HL-60/S4 treated with retinoic acid at 250 ng/mL for 4 days and 3 days (cell line): ENCODE results near the gene PML.

Source experiments
- in situ Hi-C: fragments of 300-500 bp; cut with MboI; formaldehyde crosslinking; loops from 2 replicates; pipeline ENCODE4 v1.7.0; 2022; ENCODE audit warnings: low sequenced_read_pairs

PML gene

DNA sequence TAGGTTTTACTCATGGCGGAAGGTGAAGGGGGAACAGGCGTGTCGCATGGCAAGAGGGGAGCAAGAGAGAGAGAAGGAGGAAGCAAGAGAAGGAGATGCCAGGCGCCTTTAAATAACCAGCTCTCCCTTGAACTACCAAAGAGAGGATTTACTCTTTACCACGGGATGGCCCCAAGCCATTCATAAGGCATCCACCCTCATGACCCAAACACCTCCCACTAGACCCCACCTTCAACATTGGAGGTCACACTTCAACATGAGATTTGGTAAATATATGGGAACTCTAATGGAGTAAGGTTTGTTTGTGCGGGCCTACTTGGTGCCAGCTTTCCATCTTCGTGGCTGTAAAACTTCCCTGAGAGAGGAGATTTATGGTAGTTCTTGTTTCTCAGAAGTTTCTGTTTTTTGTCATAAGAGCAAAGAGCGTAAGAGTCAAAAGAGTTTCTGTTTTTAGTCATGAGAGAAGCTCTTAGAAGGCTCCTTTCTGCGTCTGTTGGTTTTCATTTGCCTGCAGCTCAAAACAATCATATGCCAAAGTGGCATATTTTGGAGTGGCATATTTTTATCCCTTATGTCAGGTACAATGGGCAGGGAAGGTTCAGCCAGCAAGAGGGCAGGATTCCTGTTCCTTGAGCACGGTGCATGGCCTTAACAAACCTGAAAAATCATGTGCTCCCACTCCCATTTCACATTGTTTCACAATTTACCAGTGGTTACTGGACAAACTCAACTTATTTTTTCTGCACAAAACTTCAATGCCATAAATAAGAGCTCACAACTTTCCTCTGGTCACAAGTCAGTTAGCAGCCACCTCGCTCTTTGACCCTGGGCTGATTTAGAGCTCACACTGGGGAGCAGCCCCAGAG is 12.5 kb downstream of the PML start:
- in situ Hi-C loops, result no loop called here

DNA sequence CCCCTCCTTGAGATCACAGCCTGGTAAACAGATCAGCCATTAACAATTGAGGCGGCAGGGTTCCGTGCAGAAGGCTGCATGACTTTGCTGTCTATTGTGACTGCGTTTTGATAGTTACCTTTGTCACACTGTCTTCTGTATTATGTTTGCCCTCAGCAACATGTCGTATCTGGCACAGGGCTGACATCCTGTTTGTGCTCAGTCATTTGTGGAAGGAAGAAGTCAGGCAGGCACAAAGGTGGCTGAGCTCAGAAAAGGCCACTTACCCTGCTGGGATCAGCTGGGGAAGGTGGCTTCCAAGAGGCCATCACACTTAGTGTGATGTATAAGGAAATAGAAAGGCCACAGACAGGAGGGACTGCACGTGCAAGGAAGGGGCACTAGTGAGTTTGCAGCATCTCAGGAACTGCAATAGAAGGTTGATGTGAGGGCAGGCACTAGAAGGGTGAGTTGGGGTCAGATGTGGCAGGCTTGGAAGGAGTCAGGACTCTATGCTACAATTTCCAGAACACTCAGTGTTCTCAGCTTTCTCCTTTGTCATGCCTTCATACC is 13.4 kb downstream of the PML start:
- in situ Hi-C loops, result no loop called here

DNA sequence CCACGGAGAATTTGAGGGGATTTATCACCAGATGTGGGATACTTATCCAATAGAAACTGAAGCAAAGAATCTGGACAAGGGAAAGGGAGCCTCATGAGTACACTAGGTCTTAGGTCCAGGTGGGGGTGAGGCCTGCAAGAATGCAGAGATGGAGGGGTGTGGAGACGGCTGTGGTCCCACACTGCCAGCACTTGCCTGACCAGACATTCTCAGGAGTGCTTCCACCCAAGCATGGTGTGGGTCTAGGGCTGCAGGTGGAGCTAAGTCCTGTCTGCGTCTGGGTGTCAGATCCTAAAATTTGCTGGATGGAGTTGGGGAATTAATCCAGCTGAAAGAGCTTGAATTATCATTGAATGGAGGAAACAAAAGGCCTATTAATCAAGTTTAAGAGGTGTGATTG is 14.4 kb downstream of the PML start:
- in situ Hi-C loops, result no loop called here

DNA sequence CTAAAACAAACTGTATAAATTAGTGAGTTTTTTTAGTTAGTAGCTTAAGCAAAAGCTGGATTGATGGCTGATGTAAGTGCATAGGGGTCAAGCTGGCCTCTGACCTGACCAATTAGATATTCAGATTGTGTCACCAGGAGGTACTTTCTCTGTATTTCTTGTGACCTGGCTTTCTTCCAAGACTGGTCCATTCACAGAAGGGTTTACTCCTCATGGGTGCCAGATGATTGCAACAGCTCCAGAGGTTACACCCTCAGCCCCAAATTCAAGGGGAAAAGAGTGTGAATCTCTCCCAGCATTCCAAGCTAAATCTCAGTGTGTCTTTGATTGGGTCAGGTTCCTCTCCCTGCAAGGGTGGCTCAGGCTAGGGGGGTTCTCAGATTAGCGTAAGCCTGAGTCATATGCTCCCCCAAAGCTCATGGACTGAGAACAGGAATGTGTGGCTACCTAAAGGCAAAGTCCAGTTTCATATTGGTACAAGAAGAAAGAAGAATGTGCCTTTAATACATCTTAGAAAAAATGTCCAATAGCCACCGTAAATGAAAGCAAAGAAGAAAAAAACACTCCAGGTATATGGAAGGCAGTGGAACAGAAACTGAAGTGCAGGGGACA is 16.5 kb downstream of the PML start:
- in situ Hi-C loops, result no loop called here

DNA sequence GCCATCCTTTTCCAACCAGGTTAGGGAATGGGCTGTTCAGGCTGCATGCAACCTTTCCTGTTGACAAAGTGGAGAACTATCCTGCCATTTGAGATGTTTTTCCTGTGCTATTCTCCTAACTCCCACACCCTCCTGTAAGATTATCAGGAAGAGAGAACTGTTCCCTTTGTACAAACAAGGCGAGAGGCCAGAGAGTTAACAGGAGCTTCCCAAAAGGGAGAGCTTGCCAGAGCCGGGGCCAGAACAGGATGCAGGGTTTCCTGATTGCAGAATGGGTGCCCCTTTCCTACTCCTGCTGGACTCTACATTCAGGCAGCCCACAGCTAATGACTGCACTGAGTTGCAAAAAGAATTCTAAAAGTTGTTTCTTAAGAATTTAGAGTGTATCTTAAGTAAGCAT is 17.1 kb downstream of the PML start:
- in situ Hi-C loops, result no loop called here

DNA sequence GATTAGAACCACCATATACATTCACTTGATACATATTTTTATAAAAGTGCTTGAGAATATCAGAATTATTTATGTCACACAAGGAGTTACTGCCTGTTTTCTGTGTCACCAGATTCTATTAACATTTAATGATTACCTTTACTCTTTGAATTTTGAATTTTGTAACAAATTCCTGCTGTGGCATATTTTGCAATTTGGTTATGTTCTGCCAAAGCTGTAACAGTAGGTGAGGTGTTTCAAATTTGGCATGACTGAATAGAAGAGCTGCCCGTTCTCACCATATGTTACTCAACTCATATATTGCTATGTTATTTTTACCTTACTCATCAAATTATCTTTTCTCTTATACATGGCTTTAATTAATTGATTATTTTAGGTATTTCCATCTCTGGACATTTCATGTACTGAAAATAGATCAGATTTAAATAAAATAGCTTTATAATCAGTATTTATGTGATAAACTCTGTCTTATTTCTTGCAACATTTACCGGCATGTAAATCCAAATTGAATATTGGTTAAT is 18.9 kb downstream of the PML start:
- in situ Hi-C loops, result no loop called here

DNA sequence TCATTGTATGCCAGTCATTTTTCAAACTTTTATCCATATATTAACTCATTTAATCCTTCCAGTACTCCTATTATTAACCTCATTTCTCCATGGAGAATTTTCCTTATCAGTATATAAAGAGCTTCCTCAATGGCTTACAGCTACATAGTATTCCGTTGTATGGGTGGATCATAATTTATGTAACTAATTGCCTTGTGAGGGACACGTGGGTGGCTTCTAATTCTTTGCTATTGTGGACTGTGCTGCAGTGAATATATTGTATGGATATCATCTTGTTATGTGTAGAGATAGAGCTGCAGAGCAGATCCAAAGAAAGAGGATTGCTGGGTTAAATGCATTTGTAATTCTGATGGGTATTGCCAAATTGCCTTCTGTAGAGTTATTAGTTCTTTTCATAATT is 25.2 kb downstream of the PML start:
- in situ Hi-C loops, result no loop called here

DNA sequence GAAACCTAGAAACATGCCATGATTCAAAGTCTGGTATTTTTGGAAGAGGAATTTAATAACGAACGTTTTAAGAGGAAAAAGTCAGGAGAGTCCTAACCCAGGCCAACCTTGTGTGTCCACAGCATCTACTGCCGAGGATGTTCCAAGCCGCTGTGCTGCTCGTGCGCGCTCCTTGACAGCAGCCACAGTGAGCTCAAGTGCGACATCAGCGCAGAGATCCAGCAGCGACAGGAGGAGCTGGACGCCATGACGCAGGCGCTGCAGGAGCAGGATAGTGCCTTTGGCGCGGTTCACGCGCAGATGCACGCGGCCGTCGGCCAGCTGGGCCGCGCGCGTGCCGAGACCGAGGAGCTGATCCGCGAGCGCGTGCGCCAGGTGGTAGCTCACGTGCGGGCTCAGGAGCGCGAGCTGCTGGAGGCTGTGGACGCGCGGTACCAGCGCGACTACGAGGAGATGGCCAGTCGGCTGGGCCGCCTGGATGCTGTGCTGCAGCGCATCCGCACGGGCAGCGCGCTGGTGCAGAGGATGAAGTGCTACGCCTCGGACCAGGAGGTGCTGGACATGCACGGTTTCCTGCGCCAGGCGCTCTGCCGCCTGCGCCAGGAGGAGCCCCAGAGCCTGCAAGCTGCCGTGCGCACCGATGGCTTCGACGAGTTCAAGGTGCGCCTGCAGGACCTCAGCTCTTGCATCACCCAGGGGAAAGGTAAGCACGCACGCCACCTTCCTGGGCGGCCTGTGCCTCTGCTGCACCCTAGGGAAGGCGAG is 28.4 kb downstream of the PML start:
- in situ Hi-C loops, result no loop called here

DNA sequence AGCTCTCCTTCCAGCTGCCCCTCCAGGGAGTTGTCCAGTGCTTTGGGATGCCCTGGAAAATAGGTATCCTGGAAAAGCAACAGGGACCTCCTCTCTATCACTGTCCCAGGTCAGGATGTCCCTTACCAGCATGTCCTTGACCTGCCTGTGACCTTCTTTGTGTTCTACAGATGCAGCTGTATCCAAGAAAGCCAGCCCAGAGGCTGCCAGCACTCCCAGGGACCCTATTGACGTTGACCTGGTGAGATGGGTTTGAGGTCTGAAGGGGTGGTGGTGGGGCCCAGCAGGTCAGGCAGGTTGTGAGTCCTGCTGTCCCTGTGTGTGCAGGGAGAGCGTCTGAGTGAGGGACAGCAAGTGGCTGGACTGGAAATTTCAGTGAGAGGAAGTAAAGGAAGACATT is 30.2 kb downstream of the PML start:
- in situ Hi-C loops, result no loop called here

DNA sequence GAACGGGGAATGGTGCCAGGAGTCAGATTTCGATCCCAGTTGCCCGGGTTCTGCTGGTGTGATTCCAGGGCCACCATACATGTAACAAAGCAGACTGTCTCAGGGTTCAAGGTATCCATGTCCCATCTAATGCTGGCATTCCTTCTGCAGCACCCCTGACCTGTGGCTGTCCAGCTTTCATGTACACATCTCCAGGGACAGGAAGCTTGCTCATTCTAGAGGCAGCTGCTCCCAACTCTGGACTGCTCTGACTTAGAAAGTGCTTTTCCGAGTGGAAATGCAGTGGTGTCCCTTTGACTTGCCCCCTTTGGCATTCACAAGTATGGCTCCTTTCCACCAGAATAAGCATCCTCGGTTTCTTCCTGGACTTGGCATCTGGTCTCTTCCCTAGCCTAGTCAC is 30.9 kb downstream of the PML start:
- in situ Hi-C loops, result no loop called here

DNA sequence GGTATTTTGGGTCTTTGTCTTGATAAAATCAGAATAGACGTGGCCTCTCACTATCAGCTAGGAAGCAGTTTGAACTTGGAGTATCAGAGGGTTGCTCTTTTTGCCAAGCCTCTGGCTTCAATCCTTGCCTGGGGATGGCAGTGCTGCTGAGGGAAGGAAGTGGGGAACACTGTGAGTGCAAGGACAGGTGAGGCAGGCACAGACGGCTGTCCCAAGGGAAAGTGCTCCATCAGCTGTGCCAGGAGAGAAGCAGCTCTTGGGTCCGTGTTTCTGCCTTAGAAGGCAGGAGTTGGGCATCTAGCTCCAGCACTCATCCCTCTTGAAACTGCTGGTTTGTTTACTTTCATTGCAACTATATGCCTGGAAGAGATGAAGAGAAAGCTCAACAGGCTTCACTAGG is 33.2 kb downstream of the PML start:
- in situ Hi-C loops, result no loop called here

DNA sequence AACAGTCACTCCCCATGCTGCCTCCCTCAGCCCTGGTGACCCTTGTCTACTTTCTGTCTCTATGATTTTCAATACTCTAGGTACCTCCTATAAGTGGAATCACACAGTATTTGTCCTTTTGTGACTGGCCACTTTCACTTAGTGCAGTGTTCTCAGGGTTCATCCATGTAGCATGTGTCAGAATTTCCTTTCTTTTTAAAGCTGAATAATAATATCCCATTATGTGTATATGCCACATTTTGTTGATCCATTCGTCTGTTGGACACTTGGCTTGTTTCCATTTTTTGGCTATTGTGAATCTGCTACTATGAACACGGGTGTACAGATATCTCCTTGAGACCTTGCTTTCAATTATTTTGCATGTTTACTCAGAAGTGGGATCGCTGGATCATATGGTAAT is 34.1 kb downstream of the PML start:
- in situ Hi-C loops, result no loop called here

DNA sequence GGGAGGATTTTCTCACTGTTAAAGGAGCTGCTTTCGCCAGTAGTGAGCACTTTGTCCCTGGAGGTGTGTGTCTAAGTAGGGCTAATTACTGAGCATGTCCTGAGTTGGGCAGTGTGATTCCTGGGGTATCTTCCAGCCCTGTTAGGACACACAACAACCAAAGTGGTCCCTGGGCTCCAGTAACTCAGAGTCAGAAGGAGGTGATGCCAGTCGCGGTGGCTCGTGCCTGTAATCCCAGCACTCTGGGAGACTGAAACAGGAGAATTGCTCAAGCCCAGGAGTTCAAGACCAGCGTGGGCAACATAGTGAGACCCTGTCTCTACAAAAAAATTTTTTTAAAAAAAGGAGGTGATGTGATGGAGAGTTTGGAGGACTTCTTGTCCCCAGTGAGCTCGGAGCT is 37.5 kb downstream of the PML start:
- in situ Hi-C loops, result no loop called here

DNA sequence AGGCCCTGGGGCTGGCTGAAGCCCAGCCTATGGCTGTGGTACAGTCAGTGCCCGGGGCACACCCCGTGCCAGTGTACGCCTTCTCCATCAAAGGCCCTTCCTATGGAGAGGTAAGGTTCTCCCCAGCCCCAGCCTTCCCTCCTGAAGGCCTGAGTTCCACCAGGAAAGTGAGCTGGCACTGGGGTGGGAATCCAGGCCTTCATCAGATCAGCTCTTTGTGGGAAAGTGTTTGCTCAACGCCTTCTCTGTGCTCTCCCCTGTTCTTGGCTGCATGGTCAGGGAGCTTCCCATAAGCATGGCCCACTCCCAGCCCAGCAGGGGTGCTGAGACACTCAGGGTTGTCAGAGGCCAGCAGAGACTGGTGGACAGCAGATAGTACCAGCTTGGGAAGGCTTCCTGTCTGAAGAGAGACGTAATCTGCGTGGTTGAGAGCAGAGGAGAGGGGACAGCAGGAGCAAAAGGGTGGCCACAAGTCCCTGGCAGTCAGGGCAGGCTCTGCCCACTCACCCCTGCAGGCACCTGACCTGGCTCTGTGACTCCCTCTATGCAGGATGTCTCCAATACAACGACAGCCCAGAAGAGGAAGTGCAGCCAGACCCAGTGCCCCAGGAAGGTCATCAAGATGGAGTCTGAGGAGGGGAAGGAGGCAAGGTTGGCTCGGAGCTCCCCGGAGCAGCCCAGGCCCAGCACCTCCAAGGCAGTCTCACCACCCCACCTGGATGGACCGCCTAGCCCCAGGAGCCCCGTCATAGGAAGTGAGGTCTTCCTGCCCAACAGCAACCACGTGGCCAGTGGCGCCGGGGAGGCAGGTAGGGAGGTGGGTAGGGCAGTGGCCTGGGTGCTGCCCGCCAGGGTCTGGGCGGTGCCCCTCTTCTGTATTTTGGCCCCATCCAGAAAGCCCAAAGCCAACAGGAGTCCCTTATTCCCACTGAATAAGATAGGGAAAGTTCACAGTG is 38.4 kb downstream of the PML start:
- in situ Hi-C loops, result no loop called here

DNA sequence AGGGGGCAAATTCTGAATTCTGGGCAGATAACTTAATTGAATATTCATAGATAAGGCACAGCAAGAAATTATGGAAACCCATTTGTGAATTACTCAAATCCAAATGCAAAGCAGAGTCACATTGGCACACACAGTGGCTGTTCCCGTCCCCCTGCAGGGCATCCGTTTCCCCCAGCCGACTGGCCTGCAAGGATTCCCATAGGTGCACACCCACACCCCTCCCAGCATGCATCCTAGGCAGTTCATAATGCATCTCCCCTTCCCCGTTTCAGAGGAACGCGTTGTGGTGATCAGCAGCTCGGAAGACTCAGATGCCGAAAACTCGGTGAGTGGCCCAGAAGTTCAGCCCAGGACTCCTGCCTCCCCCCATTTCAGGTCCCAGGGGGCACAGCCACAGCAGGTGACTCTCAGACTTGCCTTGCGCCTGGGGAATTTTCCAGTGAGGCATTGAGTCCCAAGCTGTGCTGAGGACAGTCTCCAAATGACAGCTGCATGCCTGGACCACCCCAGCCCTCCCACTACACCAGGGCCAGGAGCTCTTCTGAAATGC is 39.8 kb downstream of the PML start:
- in situ Hi-C loops, result no loop called here

DNA sequence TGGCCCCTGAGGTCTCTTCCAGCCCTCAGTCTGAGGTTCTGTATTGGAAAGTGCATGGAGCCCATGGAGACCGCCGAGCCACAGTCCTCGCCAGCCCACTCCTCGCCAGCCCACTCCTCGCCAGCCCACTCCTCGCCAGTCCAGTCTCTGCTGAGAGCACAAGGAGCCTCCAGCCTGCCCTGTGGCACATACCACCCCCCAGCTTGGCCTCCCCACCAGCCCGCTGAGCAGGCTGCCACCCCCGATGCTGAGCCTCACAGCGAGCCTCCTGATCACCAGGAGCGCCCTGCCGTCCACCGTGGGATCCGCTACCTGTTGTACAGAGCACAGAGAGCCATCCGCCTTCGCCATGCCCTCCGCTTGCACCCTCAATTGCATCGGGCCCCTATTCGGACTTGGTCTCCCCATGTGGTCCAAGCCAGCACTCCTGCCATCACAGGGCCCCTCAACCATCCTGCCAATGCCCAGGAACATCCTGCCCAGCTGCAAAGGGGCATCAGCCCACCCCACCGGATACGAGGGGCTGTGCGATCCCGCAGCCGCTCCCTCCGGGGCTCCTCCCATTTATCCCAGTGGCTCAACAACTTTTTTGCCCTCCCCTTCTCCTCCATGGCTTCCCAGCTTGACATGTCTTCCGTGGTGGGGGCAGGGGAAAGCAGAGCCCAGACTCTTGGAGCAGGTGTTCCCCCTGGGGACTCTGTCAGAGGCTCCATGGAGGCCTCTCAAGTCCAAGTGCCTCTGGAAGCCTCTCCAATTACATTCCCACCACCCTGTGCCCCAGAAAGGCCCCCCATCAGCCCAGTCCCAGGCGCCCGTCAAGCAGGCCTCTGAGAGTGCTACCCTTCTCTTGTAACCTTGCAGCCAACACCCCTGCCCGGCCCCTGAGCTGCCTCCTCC is 40.9 kb downstream of the PML start:
- in situ Hi-C loops, result no loop called here

DNA sequence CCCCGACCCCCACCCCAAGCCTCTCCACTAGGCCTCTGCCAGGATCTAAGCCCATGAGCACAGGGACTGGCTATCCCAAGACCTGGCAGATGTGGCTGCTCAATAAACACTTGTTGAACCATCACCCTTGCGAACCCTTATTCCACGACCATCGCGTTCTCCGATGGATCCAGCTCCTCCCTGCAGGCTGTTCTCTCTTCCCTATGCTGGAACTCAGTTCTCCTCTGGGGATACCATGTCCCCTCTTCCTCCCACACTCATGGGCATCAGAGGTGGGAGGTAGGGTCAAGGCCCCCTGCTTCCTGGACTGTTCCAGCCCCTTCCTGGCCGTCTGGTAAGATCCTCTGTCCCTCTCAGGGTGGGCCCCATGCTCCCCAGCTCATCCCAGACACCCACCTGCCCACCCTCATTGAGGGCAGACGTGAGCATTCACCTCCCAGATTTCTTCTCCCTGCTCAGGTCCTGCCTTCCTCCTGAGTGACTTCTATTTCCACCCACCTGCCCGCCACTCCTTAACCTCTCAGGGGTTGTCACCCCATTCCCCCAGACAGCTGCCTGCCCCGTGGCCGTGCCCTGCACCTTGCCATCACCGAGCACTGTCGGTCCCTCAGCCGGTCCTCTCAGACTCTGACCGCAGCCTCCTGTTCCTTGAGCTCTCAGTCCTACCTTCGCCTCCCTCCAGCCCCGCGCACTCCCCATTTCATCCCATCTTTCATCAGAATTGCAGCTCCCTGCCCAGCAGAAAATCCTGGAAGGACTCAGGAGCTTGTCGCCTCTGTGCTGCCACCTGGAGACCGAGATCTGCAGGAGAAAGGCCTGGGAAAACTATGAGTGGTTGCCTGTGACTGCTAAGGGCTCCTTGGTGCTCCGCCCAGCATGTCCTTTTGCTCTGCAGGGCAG is 42.0 kb downstream of the PML start:
- in situ Hi-C loops, result no loop called here
